K562 (cell line): ENCODE measurements around the gene PLRG1. TPM values are rescaled to one million over a fixed set of nuclear protein-coding genes. Genes with fewer than 3 reads are reported as not detected.

Experiments used
- CXXC5 ChIP-seq: fragments of 250-450 bp; sonication (Bioruptor Pico); IDR thresholded peaks from 2 replicates; pipeline ENCODE4 v1.8.0; 2022; ENCODE audit warnings: inconsistent platforms, mild to moderate bottlenecking, moderate library complexity
- HNRNPLL ChIP-seq: fragments of 200-400 bp; formaldehyde crosslinking; IDR thresholded peaks from 2 replicates; pipeline ENCODE4 v1.6.1; 2017; ENCODE audit warnings: low read length, low read depth, mild to moderate bottlenecking; ENCODE audit not compliant: poor library complexity, severe bottlenecking
- KDM5B ChIP-seq: fragments of 200-600 bp; sonication (generic); IDR thresholded peaks from 2 replicates; pipeline ENCODE4 v1.6.1; 2012; ENCODE audit warnings: low read depth, mild to moderate bottlenecking, moderate library complexity, low read length, control low read depth, inconsistent platforms; ENCODE audit not compliant: insufficient replicate concordance
- MYC ChIP-seq, 2 experiments: fragments of 250-450 bp in 1 of 2; sonication (Bioruptor Pico) in 1 of 2; IDR thresholded peaks; 2 replicates each; pipeline versions ENCODE4 v1.5.1 to v1.6.1; 2012 to 2021; ENCODE audit warnings: low read depth in 2 of 2, borderline replicate concordance in 1 of 2, improper control_type of control experiment in 1 of 2, low read length in 1 of 2, mild to moderate bottlenecking in 1 of 2, moderate library complexity in 1 of 2
- PHF20 ChIP-seq: fragments of 450-650 bp; IDR thresholded peaks from 2 replicates; pipeline ENCODE4 v1.6.1; 2018; ENCODE audit not compliant: partially characterized antibody
- POLR2H ChIP-seq: IDR thresholded peaks from 2 replicates; pipeline ENCODE4 v1.6.1; 2016; ENCODE audit warnings: missing genetic modification characterization, low read depth, mild to moderate bottlenecking, control low read depth, missing compliant biosample characterization, moderate library complexity
- SIX5 ChIP-seq, 2 experiments: IDR thresholded peaks; 2 replicates each; pipeline ENCODE4 v1.6.1; 2011; ENCODE audit warnings: low read length in 2 of 2, borderline replicate concordance in 1 of 2, low read depth in 1 of 2, mild to moderate bottlenecking in 1 of 2, moderate library complexity in 1 of 2; ENCODE audit not compliant: insufficient read depth in 1 of 2
- SRSF1 ChIP-seq: fragments of 200-400 bp; formaldehyde crosslinking; IDR thresholded peaks from 2 replicates; pipeline ENCODE4 v1.6.1; 2017; ENCODE audit warnings: mild to moderate bottlenecking, low read depth, low read length, moderate library complexity
- TAF7 ChIP-seq: fragments of 450-650 bp; IDR thresholded peaks from 2 replicates; pipeline ENCODE4 v1.6.1; 2016; ENCODE audit warnings: missing genetic modification characterization, missing compliant biosample characterization
- XRCC5 ChIP-seq: fragments of 200-400 bp; formaldehyde crosslinking; IDR thresholded peaks from 2 replicates; pipeline ENCODE4 v1.6.1; 2017; ENCODE audit warnings: low read depth, mild to moderate bottlenecking, low read length
- YY1 ChIP-seq, 3 experiments: IDR thresholded peaks; 2 replicates each; pipeline ENCODE4 v1.6.1; 2011; ENCODE audit warnings: low read length in 2 of 3, mild to moderate bottlenecking in 2 of 3, moderate library complexity in 2 of 3, borderline replicate concordance in 1 of 3, control low read depth in 1 of 3, low read depth in 1 of 3; ENCODE audit not compliant: insufficient read depth in 3 of 3, insufficient replicate concordance in 2 of 3, control insufficient read depth in 1 of 3, insufficient read length in 1 of 3; ENCODE audit errors: extremely low read depth in 1 of 3
- polyA plus RNA-seq, 8 experiments: library from polyadenylated mRNA; depleted of rRNA in 4 of 8; stranded (reverse) in 5 of 8; unstranded in 3 of 8; fragments of >200 nt; fragmentation: Nextera tagmentation in 2 of 8; fragmentation: Illumina TruSeq in 1 of 8; extraction: Ambion mirVana in 2 of 8; extraction: Trizol in 1 of 8; gene quantifications; 2 replicates each; pipeline versions ENCODE4 v1.2.1 to v1.2.3, GENCODE V29; 2011 to 2014; ENCODE audit warnings: inconsistent platforms in 1 of 8, missing spikeins in 1 of 8
- total RNA-seq, 7 experiments: library from RNA; depleted of rRNA in 6 of 7; stranded (reverse); fragments of >200 nt in 6 of 7; fragmentation: Illumina TruSeq in 2 of 7; extraction: Trizol in 2 of 7; gene quantifications; 2 replicates each; pipeline versions ENCODE4 v1.2.1 to v1.2.3, GENCODE V29; 2011 to 2021; ENCODE audit warnings: low replicate concordance in 1 of 7
- TF ChIP-seq, protein P1 (sequence below): fragments of 250-450 bp; sonication (Bioruptor Pico); IDR thresholded peaks from 2 replicates; pipeline ENCODE4 v1.4.0; 2020; ENCODE audit warnings: mild to moderate bottlenecking, moderate library complexity
- TF ChIP-seq, protein P2 (sequence below): fragments of 450-650 bp; IDR thresholded peaks from 2 replicates; pipeline ENCODE4 v1.6.1; 2016; ENCODE audit warnings: borderline replicate concordance
- TF ChIP-seq, protein P3 (sequence below), 2 experiments: fragments of 450-650 bp; IDR thresholded peaks; 2 replicates each; pipeline ENCODE4 v1.6.1; 2018; ENCODE audit warnings: mild to moderate bottlenecking in 2 of 2, low read depth in 1 of 2; ENCODE audit not compliant: partially characterized antibody in 2 of 2

Gene PLRG1
- total and polyA plus RNA-seq, 9 of the 15 experiments (the other 6 are each of a cell fraction or from before 2014, with no cell fraction given): 48.0 to 248 (median 120) TPM

DNA sequence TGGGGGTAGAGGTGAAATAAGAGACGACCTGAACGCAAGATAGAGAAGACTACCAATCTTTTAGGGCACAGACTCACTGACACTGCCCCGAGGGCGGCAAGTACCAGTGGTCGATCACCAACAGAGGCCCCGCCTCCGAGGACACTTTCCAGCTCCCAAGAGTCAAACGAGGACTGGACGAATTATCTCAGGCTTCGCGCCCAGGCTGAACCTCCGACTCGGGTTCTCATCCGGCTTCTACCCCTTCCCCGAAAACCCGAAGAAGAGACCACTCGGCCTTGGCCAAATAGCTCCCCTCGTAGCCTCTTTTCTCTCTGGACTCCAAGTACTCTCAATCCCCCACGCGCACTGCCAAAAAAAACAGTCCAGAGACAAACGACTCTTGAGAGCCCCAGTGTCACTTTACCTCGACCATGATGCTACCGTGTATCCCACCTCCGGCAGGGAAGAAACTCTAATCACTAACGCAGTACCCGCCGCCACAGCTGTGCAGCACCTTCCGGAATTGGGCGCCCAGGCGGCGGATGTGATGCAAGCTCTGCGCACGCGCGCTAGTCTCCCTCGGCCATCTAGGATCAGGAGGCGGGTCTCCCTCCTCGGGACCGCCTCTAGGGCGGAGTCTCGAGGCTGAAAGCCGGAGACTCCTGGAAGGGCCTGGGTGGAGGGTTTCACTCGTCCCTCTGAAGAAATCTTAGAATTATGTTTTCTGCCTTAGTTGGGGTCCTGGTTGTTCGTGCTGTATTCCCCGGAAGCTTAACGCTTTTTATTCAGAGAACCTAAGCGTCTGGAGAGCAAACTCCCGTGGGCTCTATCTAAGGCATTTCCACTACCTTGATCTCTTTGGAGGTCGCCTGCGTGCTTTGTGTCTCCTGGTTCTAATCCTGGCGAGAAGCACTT, at the start of gene PLRG1 (continued):
- TF ChIP-seq MYC (IDR thresholded peaks at IDR 0.05; ENCODE audit: low read depth, low read length) (peak; percentile 61), MYC (CRISPR knock-in tag; IDR thresholded peaks at IDR 0.05; ENCODE audit: borderline replicate concordance, low read depth) (no peak), KDM5B (peak; percentile 83), SRSF1 (no peak), PHF20 (peak; percentile 71), CXXC5 (CRISPR knock-in tag) (peak; percentile 66), POLR2H (tag) (peak; percentile 70; the same call in 1 of the 2 replicates), TAF7 (peak; percentile 59; the same call in 1 of the 2 replicates), SIX5 (IDR thresholded peaks at IDR 0.05; ENCODE audit: borderline replicate concordance in 1 of 2, insufficient read depth in 1 of 2, low read depth in 1 of 2, low read length in 2 of 2) (no peak), HNRNPLL (peak; percentile 72), XRCC5 (peak; percentile 35; the same call in 1 of the 2 replicates), YY1 (IDR thresholded peaks at IDR 0.05; ENCODE audit: borderline replicate concordance in 1 of 3, control insufficient read depth in 1 of 3, extremely low read depth in 1 of 3, insufficient read depth in 3 of 3, insufficient read length in 1 of 3, insufficient replicate concordance in 2 of 3, low read depth in 1 of 3, low read length in 2 of 3) (peak in 2 of 3 experiments; percentile 28 to 65)
- TF ChIP-seq, protein P1, sequence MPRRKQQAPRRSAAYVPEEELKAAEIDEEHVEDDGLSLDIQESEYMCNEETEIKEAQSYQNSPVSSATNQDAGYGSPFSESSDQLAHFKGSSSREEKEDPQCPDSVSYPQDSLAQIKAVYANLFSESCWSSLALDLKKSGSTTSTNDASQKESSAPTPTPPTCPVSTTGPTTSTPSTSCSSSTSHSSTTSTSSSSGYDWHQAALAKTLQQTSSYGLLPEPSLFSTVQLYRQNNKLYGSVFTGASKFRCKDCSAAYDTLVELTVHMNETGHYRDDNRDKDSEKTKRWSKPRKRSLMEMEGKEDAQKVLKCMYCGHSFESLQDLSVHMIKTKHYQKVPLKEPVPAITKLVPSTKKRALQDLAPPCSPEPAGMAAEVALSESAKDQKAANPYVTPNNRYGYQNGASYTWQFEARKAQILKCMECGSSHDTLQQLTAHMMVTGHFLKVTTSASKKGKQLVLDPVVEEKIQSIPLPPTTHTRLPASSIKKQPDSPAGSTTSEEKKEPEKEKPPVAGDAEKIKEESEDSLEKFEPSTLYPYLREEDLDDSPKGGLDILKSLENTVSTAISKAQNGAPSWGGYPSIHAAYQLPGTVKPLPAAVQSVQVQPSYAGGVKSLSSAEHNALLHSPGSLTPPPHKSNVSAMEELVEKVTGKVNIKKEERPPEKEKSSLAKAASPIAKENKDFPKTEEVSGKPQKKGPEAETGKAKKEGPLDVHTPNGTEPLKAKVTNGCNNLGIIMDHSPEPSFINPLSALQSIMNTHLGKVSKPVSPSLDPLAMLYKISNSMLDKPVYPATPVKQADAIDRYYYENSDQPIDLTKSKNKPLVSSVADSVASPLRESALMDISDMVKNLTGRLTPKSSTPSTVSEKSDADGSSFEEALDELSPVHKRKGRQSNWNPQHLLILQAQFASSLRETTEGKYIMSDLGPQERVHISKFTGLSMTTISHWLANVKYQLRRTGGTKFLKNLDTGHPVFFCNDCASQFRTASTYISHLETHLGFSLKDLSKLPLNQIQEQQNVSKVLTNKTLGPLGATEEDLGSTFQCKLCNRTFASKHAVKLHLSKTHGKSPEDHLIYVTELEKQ (CRISPR knock-in tag): no peak
- TF ChIP-seq, protein P2, sequence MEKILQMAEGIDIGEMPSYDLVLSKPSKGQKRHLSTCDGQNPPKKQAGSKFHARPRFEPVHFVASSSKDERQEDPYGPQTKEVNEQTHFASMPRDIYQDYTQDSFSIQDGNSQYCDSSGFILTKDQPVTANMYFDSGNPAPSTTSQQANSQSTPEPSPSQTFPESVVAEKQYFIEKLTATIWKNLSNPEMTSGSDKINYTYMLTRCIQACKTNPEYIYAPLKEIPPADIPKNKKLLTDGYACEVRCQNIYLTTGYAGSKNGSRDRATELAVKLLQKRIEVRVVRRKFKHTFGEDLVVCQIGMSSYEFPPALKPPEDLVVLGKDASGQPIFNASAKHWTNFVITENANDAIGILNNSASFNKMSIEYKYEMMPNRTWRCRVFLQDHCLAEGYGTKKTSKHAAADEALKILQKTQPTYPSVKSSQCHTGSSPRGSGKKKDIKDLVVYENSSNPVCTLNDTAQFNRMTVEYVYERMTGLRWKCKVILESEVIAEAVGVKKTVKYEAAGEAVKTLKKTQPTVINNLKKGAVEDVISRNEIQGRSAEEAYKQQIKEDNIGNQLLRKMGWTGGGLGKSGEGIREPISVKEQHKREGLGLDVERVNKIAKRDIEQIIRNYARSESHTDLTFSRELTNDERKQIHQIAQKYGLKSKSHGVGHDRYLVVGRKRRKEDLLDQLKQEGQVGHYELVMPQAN: peak; percentile 87
- TF ChIP-seq, protein P3, sequence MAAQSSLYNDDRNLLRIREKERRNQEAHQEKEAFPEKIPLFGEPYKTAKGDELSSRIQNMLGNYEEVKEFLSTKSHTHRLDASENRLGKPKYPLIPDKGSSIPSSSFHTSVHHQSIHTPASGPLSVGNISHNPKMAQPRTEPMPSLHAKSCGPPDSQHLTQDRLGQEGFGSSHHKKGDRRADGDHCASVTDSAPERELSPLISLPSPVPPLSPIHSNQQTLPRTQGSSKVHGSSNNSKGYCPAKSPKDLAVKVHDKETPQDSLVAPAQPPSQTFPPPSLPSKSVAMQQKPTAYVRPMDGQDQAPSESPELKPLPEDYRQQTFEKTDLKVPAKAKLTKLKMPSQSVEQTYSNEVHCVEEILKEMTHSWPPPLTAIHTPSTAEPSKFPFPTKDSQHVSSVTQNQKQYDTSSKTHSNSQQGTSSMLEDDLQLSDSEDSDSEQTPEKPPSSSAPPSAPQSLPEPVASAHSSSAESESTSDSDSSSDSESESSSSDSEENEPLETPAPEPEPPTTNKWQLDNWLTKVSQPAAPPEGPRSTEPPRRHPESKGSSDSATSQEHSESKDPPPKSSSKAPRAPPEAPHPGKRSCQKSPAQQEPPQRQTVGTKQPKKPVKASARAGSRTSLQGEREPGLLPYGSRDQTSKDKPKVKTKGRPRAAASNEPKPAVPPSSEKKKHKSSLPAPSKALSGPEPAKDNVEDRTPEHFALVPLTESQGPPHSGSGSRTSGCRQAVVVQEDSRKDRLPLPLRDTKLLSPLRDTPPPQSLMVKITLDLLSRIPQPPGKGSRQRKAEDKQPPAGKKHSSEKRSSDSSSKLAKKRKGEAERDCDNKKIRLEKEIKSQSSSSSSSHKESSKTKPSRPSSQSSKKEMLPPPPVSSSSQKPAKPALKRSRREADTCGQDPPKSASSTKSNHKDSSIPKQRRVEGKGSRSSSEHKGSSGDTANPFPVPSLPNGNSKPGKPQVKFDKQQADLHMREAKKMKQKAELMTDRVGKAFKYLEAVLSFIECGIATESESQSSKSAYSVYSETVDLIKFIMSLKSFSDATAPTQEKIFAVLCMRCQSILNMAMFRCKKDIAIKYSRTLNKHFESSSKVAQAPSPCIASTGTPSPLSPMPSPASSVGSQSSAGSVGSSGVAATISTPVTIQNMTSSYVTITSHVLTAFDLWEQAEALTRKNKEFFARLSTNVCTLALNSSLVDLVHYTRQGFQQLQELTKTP (IDR thresholded peaks at IDR 0.05; ENCODE audit: low read depth in 1 of 2, partially characterized antibody in 2 of 2): peak; percentile 34 to 92
